Activated CD4-positive, alpha-beta T cell treated with anti-CD3 and anti-CD28 coated beads, Interleukin-10, Interleukin-2, amounts not matched to agents 100 ng/mL and 50 ng/mL, durations not matched to agents 16 hours and 8 hours (primary cell): Measurements from ENCODE around the gene DLX1.

Experiments
- DNase-seq: peaks from one replicate; pipeline ENCODE4 v3.0.0-alpha.2; 2020

DLX1 gene

DNA sequence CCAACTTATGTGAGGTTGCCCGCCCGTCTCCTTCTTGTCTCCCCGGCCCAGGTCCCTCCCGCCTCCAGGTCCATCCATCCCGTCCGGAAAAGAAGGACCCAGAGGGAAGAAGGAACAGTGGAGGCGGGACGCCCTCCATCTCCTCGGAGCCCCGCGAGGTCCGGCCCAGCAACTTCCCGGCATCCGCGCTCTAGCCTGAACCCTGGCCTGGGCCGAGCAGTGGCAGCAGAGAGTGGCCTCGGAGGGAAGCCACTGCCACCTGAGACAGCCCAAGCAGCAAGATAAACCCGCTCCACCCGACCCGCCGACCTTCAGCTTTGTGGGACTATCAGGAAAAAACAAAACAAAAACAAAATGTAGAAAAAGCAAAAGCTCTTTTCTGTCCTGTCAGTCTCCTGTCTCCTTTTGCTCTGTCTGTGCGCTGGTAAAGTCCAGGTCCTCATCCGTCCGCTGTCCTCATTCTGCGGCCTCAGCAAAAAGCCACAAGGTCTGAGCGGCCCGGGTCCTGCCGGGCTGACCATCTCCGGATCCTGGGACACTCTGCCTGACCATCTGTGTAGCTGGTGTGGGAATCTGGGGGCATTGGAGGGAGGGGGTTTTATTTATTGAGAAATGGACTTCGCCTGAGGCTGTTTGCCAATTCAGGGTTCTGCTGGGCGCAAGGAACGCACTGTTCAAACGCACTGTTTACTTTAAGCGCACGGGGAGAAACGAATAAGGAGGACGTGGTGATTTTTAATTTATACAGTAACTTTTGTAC, 3.1 kb downstream of the DLX1 start:
- no peak for DNase-seq

DNA sequence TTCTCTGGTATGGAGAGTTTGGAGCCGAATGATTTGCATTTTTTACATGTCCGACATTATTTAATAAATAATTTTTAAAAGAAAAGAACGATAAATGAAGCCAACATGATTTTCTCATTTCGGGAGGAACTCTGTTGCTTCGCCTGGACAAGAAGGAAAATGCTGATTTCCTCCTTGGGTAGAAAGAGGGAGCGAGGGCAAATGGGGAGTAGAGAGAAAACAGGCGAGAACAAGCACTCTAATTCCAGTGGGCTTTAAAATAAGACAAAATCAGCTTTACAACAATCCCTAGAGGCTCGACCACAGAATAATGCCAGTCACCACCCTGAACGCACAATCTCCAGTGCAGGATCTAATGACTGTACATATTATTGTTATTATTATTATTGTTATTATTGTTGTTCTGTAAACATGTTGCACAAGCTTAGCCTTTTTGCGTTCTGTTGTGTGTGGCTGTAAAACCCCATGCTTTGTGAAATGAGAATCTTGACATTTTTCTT, 3.7 kb downstream of the DLX1 start:
- no peak for DNase-seq

DNA sequence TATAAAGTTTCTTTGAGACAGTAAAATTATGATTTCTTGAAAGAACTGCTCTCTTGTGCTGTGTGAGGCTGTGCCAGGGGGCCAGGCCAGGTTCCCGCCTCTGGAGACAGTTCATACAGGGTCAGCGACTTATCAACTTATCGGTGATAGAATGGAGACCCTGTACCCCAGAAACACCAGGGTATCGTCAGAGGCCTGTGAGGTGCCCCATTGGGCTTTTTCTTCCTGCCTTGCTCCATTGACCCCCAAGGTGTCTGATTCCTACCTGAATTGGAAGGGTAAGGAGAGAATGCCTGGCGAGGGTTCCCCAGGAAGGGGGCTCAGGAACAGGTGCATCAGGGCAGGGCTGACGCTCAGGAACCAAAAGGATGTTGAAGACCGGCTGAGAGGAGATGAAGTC, 4.3 kb downstream of the DLX1 start:
- DNase-seq, result no peak

DNA sequence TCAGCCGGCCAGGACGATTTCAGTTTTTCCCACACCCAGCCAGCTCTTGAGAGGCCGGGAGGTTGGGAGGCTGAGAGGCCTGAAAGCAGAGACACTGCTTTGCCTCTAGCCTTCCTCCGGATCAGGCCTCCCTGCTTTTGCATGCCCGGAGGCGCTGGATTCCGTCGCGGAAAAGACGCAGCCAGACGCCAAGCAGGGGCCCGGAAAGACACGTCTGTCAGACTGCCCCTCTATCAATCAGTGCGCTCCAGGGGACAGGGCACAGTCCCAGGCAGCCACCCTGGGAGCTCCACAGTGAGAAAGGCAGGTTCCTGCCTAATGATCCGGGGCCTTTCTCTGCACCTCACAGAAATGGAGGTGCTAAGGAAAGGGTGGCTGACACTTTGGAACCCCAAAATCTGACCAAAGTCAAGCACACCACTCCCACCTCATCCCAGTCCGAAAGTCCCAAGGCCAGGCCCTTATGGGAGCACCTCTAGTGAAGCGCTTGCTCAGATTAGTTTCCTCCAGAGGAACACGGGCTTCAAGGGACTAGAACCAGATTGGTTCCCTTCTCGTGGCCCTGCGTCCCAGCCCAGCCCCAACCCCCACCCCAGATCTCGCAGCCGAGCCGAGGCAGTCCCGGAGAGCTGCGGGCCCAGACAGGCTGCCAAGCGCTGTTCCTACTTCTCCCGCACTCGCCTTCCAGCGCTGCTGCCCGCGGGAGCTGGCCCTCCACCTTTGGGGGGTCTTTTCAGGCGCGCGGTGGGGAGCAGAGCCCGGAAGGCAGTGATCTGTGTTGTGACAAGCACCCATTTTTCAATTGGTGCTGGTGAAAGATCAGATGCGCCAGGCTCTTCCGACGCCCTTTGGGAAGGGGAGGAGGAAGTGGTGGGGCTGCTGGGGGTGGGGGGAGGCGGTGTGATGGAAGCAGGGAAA, 5.0 kb downstream of the DLX1 start:
- no peak for DNase-seq

DNA sequence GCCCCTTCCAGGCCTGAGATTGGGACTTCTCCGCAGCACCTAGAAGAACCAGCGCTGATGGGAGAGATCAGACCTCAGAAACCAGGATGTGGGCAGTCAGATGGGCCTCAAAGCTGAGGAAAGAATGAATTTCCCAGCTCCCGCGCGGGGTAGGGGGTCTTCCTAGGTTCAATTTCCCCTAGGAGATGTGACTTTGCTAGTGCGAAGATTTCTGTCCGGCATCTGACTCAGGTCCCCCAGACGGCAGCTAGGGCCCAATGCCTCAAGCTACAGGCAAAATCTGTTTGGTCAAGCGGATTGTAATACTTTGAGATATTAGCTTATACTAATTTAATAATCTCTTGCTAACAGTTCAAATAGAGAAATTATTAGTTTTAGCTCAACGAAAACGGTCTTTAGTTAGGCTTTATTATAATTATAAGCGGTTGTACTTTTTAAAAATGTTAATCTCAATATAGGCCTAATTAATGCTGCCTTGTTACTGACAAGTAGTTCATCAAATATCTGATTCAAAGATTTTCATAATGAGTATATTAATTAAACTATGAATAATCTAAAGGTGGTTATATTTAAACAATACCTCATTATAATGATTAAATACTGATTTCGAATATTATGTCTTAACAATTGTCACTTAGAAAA, 5.8 kb downstream of the DLX1 start:
- no peak for DNase-seq

DNA sequence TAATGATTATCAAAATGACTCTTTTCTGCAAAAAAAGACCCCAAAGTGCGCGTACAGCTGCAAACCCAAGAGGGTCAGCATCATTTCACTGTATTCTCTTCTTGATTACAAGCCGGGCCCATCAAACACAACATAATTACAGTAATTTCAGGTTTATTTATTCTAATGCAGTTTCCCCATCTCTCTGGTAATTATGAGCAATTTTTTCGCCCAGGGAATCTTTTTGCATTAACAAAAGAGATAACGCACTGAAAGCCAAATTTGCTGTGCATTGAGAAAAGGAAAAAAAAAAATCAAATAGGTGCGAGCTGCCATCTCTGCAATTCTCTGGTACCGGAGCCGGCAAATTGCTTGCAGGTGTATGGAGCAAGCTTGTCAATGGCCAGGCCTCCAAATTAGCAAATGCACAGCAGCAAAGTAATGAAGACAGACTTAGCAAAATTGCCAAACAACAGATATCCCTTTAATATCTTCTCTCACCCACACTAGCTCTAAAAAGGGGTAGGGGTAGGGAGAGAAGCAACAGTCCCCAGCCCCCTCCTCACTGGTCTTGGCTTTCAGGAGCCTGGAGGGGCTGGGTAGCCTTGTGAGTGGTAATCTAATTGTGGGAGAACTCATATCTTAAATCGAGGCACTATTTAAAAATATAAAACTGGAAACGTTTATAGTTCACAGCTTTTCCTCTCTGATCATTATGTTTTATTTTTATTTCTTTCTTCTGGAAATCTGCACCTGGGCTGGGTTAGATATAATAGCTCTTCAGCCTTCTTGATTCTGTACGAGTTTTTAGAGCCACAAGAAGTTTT, 6.7 kb downstream of the DLX1 start:
- no peak for DNase-seq

DNA sequence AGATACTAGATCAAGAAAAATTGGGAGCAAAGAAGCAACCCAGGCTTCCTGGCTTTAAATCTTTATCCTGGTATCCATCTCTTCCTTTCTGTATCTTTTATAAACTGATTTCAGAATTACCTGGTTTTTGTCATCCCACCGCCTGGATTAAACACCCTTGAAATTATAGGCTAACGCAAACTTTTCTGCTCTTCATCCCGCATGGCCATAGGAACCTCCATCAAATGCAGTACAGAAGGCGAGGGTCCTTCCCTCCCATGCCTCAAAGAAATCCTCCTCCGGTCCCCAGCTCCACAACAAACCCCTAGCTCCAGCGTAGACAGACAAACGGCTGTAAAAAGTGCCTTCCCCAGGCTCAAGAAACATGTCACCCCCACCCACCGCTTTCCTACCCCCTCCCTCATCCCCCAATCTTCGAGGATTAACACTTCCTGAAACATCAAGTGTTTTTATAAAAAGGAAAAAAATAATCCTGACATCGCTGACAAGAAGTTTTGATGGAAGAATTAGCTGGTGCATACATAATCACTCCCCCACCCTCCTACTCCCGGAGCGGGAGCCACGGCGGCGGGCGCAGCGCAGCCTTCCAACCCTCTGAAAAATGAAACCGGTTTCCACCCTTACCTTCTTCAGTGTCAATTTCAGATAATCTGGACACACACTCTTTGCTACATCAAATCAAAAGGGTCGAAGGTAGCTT, 7.6 kb downstream of the DLX1 start:
- no peak for DNase-seq

DNA sequence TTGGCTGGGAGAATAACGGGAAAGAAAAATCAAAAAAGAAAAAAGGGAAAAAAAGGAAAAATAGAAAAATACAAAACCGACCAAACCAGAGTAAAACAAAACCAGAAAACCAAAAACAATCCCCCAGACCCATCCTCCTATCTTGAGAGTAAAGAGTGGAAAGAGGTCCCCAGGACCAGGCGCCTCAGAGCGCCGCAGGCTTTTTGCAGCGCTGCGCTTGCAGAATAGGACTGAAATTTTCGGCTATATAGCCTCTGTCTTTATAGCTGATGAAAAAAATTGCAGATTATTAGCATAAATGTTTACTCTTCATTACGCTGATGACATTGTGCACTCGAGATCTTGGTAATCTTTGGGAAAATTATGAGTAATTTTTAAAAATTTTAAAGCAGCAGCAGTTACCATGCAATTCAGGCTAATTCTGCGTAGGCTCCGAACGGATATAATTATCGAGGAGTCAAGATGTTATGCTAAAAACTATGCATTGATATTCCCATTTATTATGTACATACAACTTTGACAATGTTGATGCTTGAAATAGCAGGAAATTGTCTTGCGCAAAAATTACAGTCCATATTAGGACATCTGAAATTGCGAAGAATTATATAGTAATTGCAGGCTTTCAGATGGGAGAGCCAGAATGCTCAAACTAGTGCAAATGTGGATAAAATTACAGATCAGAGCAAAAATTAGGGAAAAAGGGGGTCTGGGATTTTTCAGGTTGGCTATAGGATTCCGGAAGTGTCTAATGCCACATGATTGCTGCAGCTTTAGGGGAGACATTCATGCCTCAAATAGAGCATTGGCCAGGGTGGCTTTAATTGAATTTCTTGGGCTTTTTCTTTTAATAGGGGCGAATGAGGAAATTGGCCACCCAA, 8.3 kb downstream of the DLX1 start:
- DNase-seq, result no peak

DNA sequence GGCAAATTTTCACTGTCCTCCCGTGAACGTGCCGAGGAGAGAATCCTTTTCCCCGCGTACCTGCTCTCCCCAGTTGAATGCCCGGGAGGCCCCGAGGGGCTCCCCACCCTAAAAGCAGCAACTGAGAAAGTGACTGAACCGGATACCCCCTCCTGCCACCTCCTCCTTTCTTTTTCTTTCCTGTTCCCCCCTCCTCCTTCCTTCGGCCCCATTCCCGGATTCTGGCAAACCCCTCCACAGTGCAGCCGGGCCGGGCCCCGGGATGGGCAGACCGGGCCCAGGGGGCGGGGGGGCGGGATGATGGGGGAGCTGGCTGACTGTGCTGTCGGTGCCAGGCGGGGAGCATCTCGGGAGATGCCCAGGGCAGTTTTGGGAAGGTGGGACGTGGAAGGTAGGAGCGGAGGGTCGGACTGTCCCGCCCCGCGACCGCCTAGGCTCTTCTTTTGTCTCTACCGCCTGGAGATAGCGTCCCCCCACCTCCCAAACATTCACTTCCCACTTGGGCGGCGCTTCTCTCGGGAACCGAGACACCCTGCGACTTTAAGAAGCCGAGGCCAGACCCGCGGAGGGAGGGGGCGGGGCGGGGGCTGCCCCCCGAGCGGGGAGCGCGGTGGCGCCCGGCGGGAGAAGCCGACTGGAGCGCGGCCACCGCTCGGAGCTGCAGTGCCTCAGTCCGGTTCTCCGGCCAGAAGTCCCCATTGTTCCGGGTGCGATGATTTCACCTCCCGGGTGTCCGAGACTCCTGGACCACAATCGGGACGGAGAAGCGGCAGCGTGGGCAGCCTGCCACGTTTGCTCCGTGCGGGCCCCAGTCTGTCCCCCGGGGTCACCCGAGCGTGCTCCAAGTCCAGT, 9.2 kb downstream of the DLX1 start:
- no peak for DNase-seq

DNA sequence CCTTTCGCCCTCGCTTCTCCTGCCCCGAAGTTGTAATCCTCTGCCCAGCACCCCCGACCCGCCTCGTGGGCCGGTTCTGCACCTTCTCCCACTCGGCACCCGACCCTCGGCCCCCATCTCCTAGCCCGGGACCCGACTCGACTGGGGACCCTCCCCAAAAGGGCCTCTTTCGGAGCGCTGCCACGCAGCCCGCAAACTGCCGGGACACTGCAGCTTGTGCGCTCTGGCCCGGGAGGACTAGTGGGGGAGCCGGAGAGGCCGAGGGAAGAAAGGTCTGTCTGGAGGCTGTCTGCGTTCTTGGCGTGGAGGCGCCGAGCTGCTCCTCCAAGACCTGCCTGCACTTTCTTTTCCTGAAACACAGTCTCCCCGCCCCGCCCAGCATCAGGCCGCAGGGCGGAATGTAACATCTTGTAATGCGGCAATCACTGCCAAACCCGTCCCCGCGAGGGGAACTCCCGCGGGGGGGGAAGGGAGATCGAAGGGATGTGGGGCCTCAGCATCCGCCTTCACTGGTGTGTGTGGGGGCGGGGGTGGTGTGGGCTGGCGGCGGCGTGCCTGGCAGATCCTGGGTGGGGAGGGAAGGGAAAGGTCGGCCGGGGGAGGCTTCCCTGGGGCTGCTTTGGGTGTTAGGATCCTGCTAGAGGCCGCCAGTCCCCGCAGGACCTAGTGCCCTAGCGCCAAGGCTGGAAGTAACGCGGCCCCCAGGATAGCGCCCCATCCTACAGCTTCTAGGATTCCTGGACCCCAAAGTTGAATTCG, 10.0 kb downstream of the DLX1 start:
- peak; percentile 68 for DNase-seq

DNA sequence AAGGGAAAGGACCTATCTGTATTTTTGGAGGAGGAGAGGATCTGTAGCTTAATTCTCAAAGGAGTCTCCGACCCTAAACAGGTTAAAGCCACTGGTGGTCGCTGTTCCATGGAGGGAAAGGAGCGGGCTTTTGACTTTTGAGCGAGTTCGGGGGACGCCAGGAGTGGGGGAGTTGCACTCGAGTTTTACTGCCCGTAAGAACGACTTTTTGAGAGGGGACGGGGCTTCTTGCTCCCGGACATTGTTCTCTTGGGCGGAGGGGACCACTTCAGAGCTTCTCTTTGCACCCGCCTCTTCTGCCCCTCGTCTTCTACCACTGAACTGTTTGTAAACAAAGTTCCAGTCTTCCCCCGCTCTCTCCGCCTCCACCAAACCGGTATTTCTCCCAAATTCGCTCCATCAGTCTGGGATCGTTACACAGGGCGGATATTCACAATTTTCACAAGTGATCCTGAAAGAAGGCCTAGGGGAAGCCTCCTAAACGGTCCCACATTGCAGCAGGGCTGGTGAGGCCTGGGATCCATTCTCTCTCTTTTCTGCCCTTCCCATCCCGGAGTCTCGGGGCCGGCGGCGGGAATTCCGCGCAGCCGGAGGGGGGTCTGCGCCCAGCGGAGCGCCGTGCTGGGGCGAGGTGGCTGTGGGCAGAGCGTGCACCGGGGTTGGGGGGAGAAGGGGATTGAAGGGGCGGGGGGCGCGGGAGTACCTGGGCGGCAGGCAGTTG, 10.8 kb downstream of the DLX1 start:
- DNase-seq, result no peak

DNA sequence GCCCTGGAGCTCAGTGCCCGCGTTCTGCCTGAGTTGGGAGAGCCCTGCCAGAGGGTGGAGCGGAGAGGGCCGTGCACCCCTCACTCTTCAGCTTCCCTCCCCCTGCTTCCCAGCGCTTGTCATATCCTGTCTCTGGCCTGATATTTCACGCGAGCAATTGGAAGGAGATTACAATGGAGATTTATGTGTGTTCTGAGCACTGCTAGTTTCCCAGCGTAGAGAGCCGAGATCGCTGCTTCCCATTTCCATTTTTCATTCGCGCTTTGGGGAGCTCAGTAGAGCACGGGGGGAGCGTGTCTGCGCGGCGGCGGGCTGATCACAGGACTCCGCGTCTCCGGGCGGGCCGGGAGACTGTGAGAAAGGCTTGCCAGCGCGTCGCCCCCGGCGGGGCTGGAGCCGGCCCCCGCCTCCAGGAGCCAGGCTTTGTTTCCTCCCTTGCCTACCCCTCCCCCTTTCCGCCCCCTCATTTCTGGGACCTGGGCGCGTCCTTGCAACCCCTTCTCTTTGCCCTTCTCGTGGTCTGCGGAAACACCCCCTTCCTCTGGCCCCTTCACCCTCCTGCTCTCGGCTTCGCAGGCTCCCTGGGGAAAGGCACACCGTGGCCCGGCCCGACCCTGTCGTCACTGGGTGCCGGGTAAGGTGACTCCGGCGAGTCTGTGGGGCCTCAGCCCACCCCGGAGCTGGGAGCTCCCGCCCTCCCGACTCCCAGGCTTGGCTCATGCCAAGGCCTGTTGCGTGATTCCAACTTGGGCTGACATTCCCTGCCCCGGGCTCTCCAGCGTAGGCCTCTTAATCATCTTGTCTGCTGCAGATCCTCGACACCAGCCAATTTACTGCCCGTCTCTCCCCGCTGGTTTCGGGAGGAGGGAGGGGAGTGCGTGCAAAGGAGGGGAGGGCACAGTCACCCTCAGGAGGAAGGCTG, 11.6 kb downstream of the DLX1 start:
- DNase-seq, result no peak

DNA sequence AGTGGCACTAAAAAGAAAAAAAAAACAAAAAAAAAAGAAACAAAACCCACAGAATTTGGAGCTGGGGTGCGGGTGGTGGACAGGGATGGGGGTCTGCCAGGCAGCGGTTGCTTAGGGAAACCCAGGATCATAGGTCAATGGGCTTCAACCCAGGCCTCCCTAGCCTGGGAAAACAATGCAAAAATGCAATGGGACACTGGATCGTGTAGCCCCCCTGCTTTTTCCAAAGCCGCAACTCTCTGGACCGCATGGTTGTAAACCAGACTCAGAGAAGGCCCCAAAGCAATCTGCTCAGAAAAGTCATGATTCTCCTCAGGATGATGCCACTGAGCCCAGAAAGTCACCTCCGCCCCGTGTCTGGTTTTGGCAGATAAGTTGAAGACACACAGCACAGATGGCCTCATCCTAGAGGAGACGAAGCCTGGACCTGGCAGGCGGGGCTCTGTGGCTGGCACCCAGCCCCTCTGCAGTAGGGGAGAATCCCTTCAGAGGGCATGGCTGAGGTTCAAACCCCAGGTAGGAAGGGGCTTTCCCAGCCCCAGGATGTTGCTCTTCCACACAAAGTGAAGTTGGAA, 12.3 kb downstream of the DLX1 start:
- DNase-seq, result no peak

DNA sequence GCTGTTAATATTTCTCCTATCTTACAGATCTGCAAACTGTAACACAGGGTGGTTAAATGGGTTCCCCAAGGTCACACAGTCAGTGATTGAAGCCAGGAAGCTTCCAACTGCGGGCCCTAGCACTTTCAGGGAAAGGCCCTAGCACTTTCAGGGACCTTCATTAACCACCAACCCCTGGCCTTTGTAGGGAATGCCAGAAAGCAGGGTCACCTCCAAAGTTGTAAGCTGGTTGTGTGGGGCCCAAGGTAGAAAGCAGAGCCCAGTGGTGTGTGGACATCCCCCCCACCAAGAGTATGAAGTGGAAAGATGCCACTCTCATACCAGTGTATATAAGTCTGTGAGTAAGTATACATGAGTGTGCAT, 13.0 kb downstream of the DLX1 start:
- DNase-seq, result no peak

DNA sequence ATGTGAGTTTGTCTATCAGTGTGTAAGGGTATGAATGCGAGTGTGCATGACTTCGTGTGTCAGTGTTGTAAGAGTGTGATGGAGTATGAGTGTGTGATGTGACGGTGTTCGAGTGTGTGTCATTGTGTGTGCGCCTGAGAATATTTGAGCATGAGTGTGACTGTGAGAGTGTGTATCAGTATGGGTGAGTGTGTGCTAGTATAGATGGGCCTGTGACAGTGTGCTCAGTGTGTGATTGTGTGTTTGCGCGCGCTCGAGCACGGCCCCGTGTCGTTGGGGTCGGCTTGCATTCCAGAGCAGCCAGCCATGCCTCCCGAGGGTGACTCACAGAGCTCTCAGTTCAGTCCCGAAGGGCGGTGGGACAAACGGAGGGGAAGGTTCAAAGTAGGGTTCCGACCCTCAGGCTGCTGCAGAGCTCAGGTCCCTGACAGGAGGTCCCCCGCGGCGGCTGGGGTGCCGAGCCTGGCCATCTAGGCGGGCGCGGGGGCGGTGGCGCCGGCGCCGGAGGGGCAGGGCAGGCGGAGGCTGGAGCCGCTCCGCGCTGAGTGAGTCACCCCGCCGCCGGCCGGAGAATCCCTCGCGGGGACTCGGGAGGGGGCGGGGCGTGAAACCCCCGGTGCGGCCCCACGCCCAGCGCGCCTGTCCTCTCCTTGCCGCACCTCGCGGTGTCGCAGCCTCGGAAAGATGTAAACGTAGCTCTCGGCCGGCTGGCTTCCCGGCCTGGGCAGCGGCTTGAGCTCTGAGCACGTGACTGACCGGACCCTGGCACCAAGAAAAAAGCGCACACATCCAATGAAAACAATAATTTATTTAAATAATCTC, 13.6 kb downstream of the DLX1 start:
- peak; percentile 37 for DNase-seq

DNA sequence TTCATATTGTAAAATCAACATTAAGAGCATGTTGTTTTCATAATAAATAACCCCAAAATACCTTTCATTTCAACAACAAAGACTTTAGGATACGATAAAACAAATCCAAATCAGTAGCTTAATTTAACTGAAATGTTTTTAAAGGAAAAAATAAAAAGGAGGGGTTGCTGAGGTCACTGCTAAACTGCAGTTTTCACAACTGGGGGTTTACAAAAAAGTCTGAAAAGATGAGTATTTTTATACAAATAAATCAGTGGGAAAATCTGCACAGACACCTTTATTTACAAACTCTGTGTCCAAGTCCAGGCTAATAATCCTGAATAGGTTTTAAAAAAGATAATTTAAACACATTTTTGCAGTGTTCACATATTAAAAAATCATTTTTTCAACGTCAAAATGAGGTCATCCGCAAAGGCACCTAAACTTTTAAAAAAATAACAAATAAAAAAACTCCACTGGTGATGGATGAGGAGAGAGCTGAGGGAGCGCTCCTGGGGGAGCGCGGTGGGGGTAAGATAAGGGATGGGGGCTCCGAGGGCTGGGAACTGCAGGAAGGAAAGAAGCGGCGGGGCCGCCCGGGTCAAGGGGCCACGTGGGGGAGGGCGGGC, 14.3 kb downstream of the DLX1 start:
- DNase-seq, result no peak
